GM10847 (cell line): ENCODE results near the gene RASSF3.

ENCODE experiments used
- POLR2A ChIP-seq: IDR thresholded peaks from 2 replicates; pipeline ENCODE4 v1.6.1; 2011; ENCODE audit not compliant: insufficient read length; ENCODE audit errors: extremely low read depth

RASSF3 gene

GRCh38 chr12:64610079-64610659 is at the start of gene RASSF3:
TSS of gene RASSF3 (plus strand) at chr12:64610495. CDS start at chr12:64610633, 138 bp downstream.
- peak; percentile 56 for TF ChIP-seq POLR2A

- no peak for TF ChIP-seq POLR2A
Measured at GRCh38 chr12:64561302-64562136, 48.8 kb upstream of the RASSF3 start.

- TF ChIP-seq POLR2A: no peak
Measured at GRCh38 chr12:64566122-64566521, 44.2 kb upstream of the RASSF3 start.

GRCh38 chr12:64566831-64567517 is 43.3 kb upstream of the RASSF3 start:
- no peak for TF ChIP-seq POLR2A

GRCh38 chr12:64567570-64567969 is 42.7 kb upstream of the RASSF3 start:
- no peak for TF ChIP-seq POLR2A

GRCh38 chr12:64568298-64568697 is 42.0 kb upstream of the RASSF3 start:
- TF ChIP-seq POLR2A: no peak

GRCh38 chr12:64569923-64570691 is 40.2 kb upstream of the RASSF3 start:
- no peak for TF ChIP-seq POLR2A

GRCh38 chr12:64571411-64571810 is 38.9 kb upstream of the RASSF3 start:
- TF ChIP-seq POLR2A: no peak

- TF ChIP-seq POLR2A: no peak
Measured at GRCh38 chr12:64572241-64572640, 38.1 kb upstream of the RASSF3 start.

GRCh38 chr12:64574837-64575236 is 35.5 kb upstream of the RASSF3 start:
- no peak for TF ChIP-seq POLR2A

GRCh38 chr12:64577046-64577445 is 33.2 kb upstream of the RASSF3 start:
- TF ChIP-seq POLR2A: no peak

- TF ChIP-seq POLR2A: no peak
Measured at GRCh38 chr12:64578566-64578965, 31.7 kb upstream of the RASSF3 start.

GRCh38 chr12:64580681-64581080 is 29.6 kb upstream of the RASSF3 start:
- TF ChIP-seq POLR2A: no peak

GRCh38 chr12:64582114-64582513 is 28.2 kb upstream of the RASSF3 start:
- TF ChIP-seq POLR2A: no peak

GRCh38 chr12:64582862-64583261 is 27.4 kb upstream of the RASSF3 start:
- no peak for TF ChIP-seq POLR2A

- no peak for TF ChIP-seq POLR2A
Measured at GRCh38 chr12:64583771-64584421, 26.4 kb upstream of the RASSF3 start.
